Astrocyte (in vitro differentiated cells and primary cell): ENCODE results near the gene CDH22.

Experiments
- EZH2 ChIP-seq: IDR thresholded peaks from 2 replicates; pipeline ENCODE4 v1.6.1; 2012; ENCODE audit warnings: mild to moderate bottlenecking, low read length, inconsistent platforms; ENCODE audit not compliant: insufficient read depth
- TF ChIP-seq, protein P1 (sequence below): IDR thresholded peaks from 2 replicates; pipeline ENCODE4 v1.5.1; 2011; ENCODE audit warnings: low read depth, mild to moderate bottlenecking, inconsistent platforms, low read length, moderate library complexity; ENCODE audit not compliant: insufficient read depth

GRCh38 chr20:46270977-46271744 lies 37.1 kb downstream of the CDH22 start:
- TF ChIP-seq, protein P1, sequence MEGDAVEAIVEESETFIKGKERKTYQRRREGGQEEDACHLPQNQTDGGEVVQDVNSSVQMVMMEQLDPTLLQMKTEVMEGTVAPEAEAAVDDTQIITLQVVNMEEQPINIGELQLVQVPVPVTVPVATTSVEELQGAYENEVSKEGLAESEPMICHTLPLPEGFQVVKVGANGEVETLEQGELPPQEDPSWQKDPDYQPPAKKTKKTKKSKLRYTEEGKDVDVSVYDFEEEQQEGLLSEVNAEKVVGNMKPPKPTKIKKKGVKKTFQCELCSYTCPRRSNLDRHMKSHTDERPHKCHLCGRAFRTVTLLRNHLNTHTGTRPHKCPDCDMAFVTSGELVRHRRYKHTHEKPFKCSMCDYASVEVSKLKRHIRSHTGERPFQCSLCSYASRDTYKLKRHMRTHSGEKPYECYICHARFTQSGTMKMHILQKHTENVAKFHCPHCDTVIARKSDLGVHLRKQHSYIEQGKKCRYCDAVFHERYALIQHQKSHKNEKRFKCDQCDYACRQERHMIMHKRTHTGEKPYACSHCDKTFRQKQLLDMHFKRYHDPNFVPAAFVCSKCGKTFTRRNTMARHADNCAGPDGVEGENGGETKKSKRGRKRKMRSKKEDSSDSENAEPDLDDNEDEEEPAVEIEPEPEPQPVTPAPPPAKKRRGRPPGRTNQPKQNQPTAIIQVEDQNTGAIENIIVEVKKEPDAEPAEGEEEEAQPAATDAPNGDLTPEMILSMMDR: no peak
- TF ChIP-seq EZH2: no peak
